Astrocyte (in vitro differentiated cells and primary cell): Measurements from ENCODE around the gene COA8. TPM values are rescaled to one million over a fixed set of nuclear protein-coding genes. Genes with fewer than 3 reads are reported as not detected.
A peak's percentile ranks its signal among the peaks of the same experiment; 100 is the strongest.

Experiments used
- DNase-seq: peaks from one replicate; pipeline ENCODE4 v3.0.0-alpha.2; 2010; ENCODE audit warnings: low read depth
- FAIRE-seq: peaks from 2 replicates; lab custom pipeline; 2011; peaks lifted over from hg19 to GRCh38; lab: Jason Lieb, UNC
- H2AFZ ChIP-seq: 2 replicates; pipeline ENCODE4 v1.6.0; 2012; ENCODE audit warnings: low read depth, low read length, inconsistent platforms
- H3K27ac ChIP-seq: 2 replicates; pipeline ENCODE4 v1.5.1; 2011; ENCODE audit warnings: low read depth, low read length, inconsistent platforms
- H3K27me3 ChIP-seq: 2 replicates; pipeline ENCODE4 v1.6.0; 2011; ENCODE audit warnings: low read length, inconsistent platforms; ENCODE audit not compliant: insufficient read depth
- H3K36me3 ChIP-seq: 2 replicates; pipeline ENCODE4 v1.5.1; 2011; ENCODE audit warnings: low read length, inconsistent platforms; ENCODE audit not compliant: insufficient read depth
- H3K4me1 ChIP-seq: 2 replicates; pipeline ENCODE4 v1.5.1; 2011; ENCODE audit warnings: low read length, inconsistent platforms; ENCODE audit not compliant: insufficient read depth
- H3K4me2 ChIP-seq: 2 replicates; pipeline ENCODE4 v1.6.0; 2012; ENCODE audit warnings: low read length, inconsistent platforms
- H3K4me3 ChIP-seq: 2 replicates; pipeline ENCODE4 v1.5.1; 2011; ENCODE audit warnings: low read depth, mild to moderate bottlenecking, low read length, inconsistent platforms; ENCODE audit not compliant: insufficient read depth
- H3K79me2 ChIP-seq: 2 replicates; pipeline ENCODE4 v1.6.0; 2012; ENCODE audit warnings: mild to moderate bottlenecking, low read length, inconsistent platforms; ENCODE audit not compliant: insufficient read depth
- H3K9ac ChIP-seq: 2 replicates; pipeline ENCODE4 v1.6.0; 2012; ENCODE audit warnings: mild to moderate bottlenecking, low read length, inconsistent platforms
- H3K9me3 ChIP-seq: 2 replicates; pipeline ENCODE4 v1.5.1; 2012; ENCODE audit warnings: low read depth, mild to moderate bottlenecking, low read length, inconsistent platforms; ENCODE audit not compliant: insufficient read depth
- H4K20me1 ChIP-seq: 2 replicates; pipeline ENCODE4 v1.6.0; 2012; ENCODE audit warnings: low read length, inconsistent platforms; ENCODE audit not compliant: insufficient read depth
- H3K27ac Mint-ChIP-seq: one replicate; pipeline ENCODE4 v1.8.0; 2021; ENCODE audit warnings: mild to moderate bottlenecking, mixed read lengths; ENCODE audit not compliant: unreplicated experiment
- H3K27me3 Mint-ChIP-seq: one replicate; pipeline ENCODE4 v1.8.0; 2021; ENCODE audit warnings: low read depth, mixed read lengths; ENCODE audit not compliant: unreplicated experiment
- H3K36me3 Mint-ChIP-seq: one replicate; pipeline ENCODE4 v1.8.0; 2021; ENCODE audit warnings: low read depth, mixed read lengths; ENCODE audit not compliant: unreplicated experiment
- H3K4me1 Mint-ChIP-seq: one replicate; pipeline ENCODE4 v1.8.0; 2021; ENCODE audit warnings: low read depth, mixed read lengths; ENCODE audit not compliant: unreplicated experiment
- H3K4me3 Mint-ChIP-seq: one replicate; pipeline ENCODE4 v1.8.0; 2021; ENCODE audit warnings: mild to moderate bottlenecking, moderate library complexity, mixed read lengths; ENCODE audit not compliant: unreplicated experiment
- H3K9me3 Mint-ChIP-seq: one replicate; pipeline ENCODE4 v1.8.0; 2021; ENCODE audit warnings: mild to moderate bottlenecking, mixed read lengths; ENCODE audit not compliant: unreplicated experiment
- CTCF ChIP-seq: IDR thresholded peaks from 2 replicates; pipeline ENCODE4 v1.5.1; 2011; ENCODE audit warnings: low read depth, mild to moderate bottlenecking, inconsistent platforms, low read length, moderate library complexity; ENCODE audit not compliant: insufficient read depth
- EZH2 ChIP-seq: IDR thresholded peaks from 2 replicates; pipeline ENCODE4 v1.6.1; 2012; ENCODE audit warnings: mild to moderate bottlenecking, low read length, inconsistent platforms; ENCODE audit not compliant: insufficient read depth
- total RNA-seq: library from RNA; stranded (reverse); gene quantifications from 2 replicates; pipeline ENCODE4 v1.2.1, GENCODE V29; 2021

COA8 gene
- total RNA-seq, 1 donor from 2014 or later = 56.2 TPM

DNA sequence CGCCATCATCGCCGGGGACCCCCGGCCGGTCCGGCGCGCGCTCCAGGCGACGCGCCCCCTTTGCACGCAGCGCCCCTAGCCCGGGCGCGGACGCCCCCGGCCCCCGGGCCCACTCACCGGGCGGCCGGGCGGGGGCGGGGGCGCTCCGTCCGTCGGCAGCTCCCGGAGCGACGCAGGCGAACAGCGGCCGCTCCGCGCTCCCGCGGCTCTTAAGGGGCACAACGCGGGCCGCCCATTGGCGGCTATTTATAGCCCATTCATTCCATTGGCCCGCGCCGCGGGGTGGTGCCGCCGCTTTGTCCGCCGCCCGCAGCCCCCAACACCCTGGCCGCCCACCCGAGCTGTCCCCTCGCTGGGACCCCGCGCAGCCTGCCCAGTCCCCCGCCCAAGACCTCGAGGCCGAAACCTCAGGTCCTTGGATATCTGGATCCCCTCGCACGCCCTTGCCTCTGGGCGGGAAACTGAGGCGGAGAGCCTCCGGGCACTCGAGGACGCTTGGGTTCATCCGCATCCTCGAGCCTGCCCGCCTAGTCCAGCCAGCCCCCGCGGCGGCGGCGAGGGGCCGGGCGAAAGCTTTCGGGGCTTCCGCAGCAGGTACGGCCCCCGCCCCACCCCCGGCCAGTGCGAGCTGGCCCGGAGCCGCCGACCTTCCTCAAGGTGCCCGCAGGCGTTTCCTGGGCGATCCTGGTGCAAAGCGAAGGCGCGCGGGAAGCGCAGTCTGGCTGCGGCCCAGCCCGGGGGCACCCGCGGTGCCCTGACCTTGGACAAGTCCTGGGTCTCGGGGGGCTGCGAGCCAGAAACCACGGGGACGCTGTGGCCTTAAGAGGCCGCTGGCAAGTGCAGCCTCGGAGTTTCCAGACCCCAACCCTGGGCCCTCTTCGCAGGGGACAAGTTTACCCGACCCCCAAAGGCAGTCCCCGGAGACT is 39.8 kb upstream of the COA8 start, which contains the start of gene CKB:
CKB (minus strand) TSS at position 182 of the 926 bp plus-strand sequence. CDS start 337 bp downstream, outside the sequence.
- no peaks in the 10 kb centered on the region for H3K36me3 ChIP-seq
- DNase-seq (no peak), FAIRE-seq (no peak)
- H3K79me2 ChIP-seq = no peaks in the 10 kb centered on the region
- H3K27ac Mint-ChIP-seq = no peak within 1 kb of the TSS
- peaks cover 34% of the 10 kb centered on the region for H3K4me1 ChIP-seq
- H4K20me1 ChIP-seq = peaks cover 32% of the 10 kb centered on the region
- H2AFZ ChIP-seq = no peak within 1 kb of the TSS
- peaks cover 11% of the 10 kb centered on the region for H3K4me1 Mint-ChIP-seq
- peaks cover 14% of the 10 kb centered on the region for H3K27me3 ChIP-seq
- peaks cover 6% of the 10 kb centered on the region for H3K27me3 Mint-ChIP-seq
- H3K27ac ChIP-seq = no peak within 1 kb of the TSS
- H3K9me3 ChIP-seq = no peaks in the 10 kb centered on the region
- TF ChIP-seq CTCF (no peak), EZH2 (peak; percentile 90)
- peak within 1 kb of the TSS; percentile 46 for H3K4me3 ChIP-seq
- peaks cover 2% of the 10 kb centered on the region for H3K36me3 Mint-ChIP-seq
- peak within 1 kb of the TSS; percentile 23 for H3K9ac ChIP-seq
- peak within 1 kb of the TSS; percentile 80 for H3K4me2 ChIP-seq
- H3K9me3 Mint-ChIP-seq = no peaks in the 10 kb centered on the region
- H3K4me3 Mint-ChIP-seq = peak within 1 kb of the TSS; percentile 74

- Mint-ChIP-seq H3K36me3 (peaks cover 2% of the 10 kb centered on the region), H3K9me3 (no peaks in the 10 kb centered on the region), H3K27me3 (peaks cover 6% of the 10 kb centered on the region), H3K27ac (no peak overlapping the region), H3K4me3 (peak overlapping the region; percentile 68), H3K4me1 (peaks cover 14% of the 10 kb centered on the region)
- Histone ChIP-seq H3K4me2 (no peak overlapping the region), H2AFZ (no peak overlapping the region), H3K4me3 (no peak overlapping the region), H3K27me3 (peaks cover 14% of the 10 kb centered on the region), H3K9ac (no peak overlapping the region), H3K9me3 (no peaks in the 10 kb centered on the region), H3K36me3 (no peaks in the 10 kb centered on the region), H4K20me1 (peaks cover 27% of the 10 kb centered on the region), H3K79me2 (no peaks in the 10 kb centered on the region), H3K4me1 (peaks cover 35% of the 10 kb centered on the region), H3K27ac (no peak overlapping the region)
- TF ChIP-seq EZH2 (no peak), CTCF (no peak)
- FAIRE-seq (no peak), DNase-seq (no peak)
Observed at GRCh38 chr14:103523575-103523954, 39.2 kb upstream of the COA8 start.
